ENCODE measurements around the gene PFKFB3. TPM values are rescaled to one million over a fixed set of nuclear protein-coding genes. Genes with fewer than 3 reads are reported as not detected.

PFKFB3 gene
- total and polyA plus RNA-seq, 2 of the 13 experiments (the other 11 are each of a cell fraction or from before 2014, with no cell fraction given) = 1.2 to 13.3 TPM

DNA sequence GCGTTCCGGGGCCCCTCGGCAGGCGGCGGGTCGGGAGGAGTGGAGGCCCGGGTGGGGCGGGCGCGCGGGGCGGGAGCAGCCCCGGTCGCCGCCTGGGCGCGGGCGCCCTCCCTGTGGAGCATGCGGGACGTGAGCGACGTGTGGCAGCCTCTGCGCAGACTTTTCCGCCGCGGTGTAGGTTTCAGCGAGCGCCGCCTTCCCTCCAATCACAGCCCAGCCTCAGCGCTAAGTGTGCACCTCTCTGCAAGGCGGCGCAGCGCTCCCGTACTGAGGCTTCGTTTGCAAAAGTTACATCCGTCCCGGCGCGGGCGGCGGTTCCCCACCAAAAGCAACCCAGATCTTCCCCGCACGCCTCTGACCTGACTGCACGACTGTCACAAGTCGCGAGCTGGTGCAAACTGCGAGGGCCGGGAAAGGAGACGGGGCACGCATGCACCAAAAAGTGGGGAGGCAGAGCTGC lies 1.2 kb upstream of the PFKFB3 start:
- peak; percentile 70 for ATAC-seq
- Histone ChIP-seq H4K20me1 (ENCODE audit: insufficient read depth, low read length) (peaks cover 5% of the 10 kb centered on the region; the same call in 1 of the 2 replicates), H3K4me3 (replicated peaks in 1 of 3; ENCODE audit: insufficient read depth in 1 of 3, low read depth in 2 of 3, low read length in 3 of 3) (peak overlapping the region; percentile 42 to 79 (median 71)), H3K4me1 (ENCODE audit: insufficient read depth, low read length) (peaks cover 36% of the 10 kb centered on the region), H3K4me2 (ENCODE audit: low read depth, low read length) (peak overlapping the region; percentile 98), H3K27me3 (ENCODE audit: control insufficient read depth in 1 of 2, insufficient read depth in 2 of 2, low read length in 2 of 2) (peaks cover 0 to 11% of the 10 kb centered on the region in 2 experiments; a peak in 1 of 5 replicates), H3K79me2 (ENCODE audit: insufficient read depth, low read length) (peaks cover 12% of the 10 kb centered on the region), H3K36me3 (replicated peaks in 1 of 2; ENCODE audit: control insufficient read depth in 1 of 2, insufficient read depth in 2 of 2, low read length in 2 of 2) (peaks cover 0 to 2% of the 10 kb centered on the region in 2 experiments; a peak in 1 of 5 replicates), H3K27ac (ENCODE audit: extremely low read length, insufficient read depth, low read length) (no peak overlapping the region), H2AFZ (ENCODE audit: low read length) (no peak overlapping the region), H3K9ac (ENCODE audit: insufficient read depth, low read depth, low read length) (no peak overlapping the region), H3K9me3 (ENCODE audit: low read length) (no peaks in the 10 kb centered on the region)
- intact Hi-C loops (cut with micrococcal nuclease; ENCODE audit: unreplicated experiment) = loop anchor here (5.0 kb wide), 1 partner anchor 76 kb away; no protein-coding TSS in a partner anchor
- ChIA-PET CTCF (ENCODE audit: low intra/inter-chr PET ratio, low total read pairs) (interaction anchor here (1.5 kb wide), 1 partner anchor 201 kb away, joined by 3 read pairs; no protein-coding TSS in a partner anchor), POLR2A (no interaction called here)
- DNase-seq (ENCODE audit: low spot score) = peak; percentile 39
- in situ Hi-C loops (cut with HindIII; ENCODE audit: extremely low pct_ligation_motif_present, low pct_unique_long_range_greater_than_20kb) = loop anchor here (5.0 kb wide), 1 partner anchor 201 kb away; no protein-coding TSS in a partner anchor
- BruUV-seq (replicated peaks) = no TSS peak
- no peak for FAIRE-seq
- 14% methylated on average over 7 of the region's 50 CpGs for WGBS (ENCODE audit: low lambda C conversion rate)
- 0 out of 2 replicates have a peak, but pooled peaks have one; percentile 12 for TF ChIP-seq PHF8 (CRISPR knock-in tag; IDR thresholded peaks at IDR 0.05)
- TF ChIP-seq ZNF180 (CRISPR knock-in tag; IDR thresholded peaks at IDR 0.05; ENCODE audit: borderline replicate concordance, low read depth) = no peak
- TF ChIP-seq, protein P1, sequence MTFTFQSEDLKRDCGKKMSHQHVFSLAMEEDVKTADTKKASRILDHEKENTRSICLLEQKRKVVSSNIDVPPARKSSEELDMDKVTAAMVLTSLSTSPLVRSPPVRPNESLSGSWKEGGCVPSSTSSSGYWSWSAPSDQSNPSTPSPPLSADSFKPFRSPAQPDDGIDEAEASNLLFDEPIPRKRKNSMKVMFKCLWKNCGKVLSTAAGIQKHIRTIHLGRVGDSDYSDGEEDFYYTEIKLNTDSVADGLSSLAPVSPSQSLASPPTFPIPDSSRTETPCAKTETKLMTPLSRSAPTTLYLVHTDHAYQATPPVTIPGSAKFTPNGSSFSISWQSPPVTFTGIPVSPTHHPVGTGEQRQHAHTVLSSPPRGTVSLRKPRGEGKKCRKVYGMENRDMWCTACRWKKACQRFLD (CRISPR knock-in tag; IDR thresholded peaks at IDR 0.05; ENCODE audit: borderline replicate concordance) = no peak
- no peak for TF ChIP-seq ZZZ3 (CRISPR knock-in tag; IDR thresholded peaks at IDR 0.05; ENCODE audit: borderline replicate concordance)
- TF ChIP-seq, protein P2, sequence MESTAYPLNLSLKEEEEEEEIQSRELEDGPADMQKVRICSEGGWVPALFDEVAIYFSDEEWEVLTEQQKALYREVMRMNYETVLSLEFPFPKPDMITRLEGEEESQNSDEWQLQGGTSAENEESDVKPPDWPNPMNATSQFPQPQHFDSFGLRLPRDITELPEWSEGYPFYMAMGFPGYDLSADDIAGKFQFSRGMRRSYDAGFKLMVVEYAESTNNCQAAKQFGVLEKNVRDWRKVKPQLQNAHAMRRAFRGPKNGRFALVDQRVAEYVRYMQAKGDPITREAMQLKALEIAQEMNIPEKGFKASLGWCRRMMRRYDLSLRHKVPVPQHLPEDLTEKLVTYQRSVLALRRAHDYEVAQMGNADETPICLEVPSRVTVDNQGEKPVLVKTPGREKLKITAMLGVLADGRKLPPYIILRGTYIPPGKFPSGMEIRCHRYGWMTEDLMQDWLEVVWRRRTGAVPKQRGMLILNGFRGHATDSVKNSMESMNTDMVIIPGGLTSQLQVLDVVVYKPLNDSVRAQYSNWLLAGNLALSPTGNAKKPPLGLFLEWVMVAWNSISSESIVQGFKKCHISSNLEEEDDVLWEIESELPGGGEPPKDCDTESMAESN (CRISPR knock-in tag; conservative IDR thresholded peaks at IDR 0.05) = no peak
- TF ChIP-seq AKAP8 (CRISPR knock-in tag; IDR thresholded peaks at IDR 0.05) = no peak
- TF ChIP-seq, protein P3, sequence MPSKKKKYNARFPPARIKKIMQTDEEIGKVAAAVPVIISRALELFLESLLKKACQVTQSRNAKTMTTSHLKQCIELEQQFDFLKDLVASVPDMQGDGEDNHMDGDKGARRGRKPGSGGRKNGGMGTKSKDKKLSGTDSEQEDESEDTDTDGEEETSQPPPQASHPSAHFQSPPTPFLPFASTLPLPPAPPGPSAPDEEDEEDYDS (CRISPR knock-in tag; IDR thresholded peaks at IDR 0.05) = 0 out of 2 replicates have a peak, but pooled peaks have one; percentile 28
- TF ChIP-seq U2AF2 (IDR thresholded peaks at IDR 0.05; ENCODE audit: low read depth, low read length) = no peak
- peak; percentile 70; the same call in 1 of the 2 replicates for TF ChIP-seq ZSCAN20 (CRISPR knock-in tag; IDR thresholded peaks at IDR 0.05; ENCODE audit: borderline replicate concordance)
- no peak for TF ChIP-seq ZNF720 (CRISPR knock-in tag; IDR thresholded peaks at IDR 0.05)
- no peak for TF ChIP-seq ZNF746 (CRISPR knock-in tag; IDR thresholded peaks at IDR 0.05)
- TF ChIP-seq RBFOX2 (IDR thresholded peaks at IDR 0.05; ENCODE audit: low read depth, low read length) = peak; percentile 82
- peak; percentile 15; the same call in 1 of the 2 replicates for TF ChIP-seq TARDBP (CRISPR knock-in tag; IDR thresholded peaks at IDR 0.05)
- no peak for TF ChIP-seq ZFP62 (CRISPR knock-in tag; IDR thresholded peaks at IDR 0.05)
- TF ChIP-seq, protein P4, sequence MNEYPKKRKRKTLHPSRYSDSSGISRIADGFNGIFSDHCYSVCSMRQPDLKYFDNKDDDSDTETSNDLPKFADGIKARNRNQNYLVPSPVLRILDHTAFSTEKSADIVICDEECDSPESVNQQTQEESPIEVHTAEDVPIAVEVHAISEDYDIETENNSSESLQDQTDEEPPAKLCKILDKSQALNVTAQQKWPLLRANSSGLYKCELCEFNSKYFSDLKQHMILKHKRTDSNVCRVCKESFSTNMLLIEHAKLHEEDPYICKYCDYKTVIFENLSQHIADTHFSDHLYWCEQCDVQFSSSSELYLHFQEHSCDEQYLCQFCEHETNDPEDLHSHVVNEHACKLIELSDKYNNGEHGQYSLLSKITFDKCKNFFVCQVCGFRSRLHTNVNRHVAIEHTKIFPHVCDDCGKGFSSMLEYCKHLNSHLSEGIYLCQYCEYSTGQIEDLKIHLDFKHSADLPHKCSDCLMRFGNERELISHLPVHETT (CRISPR knock-in tag; conservative IDR thresholded peaks at IDR 0.05) = no peak
- no peak for TF ChIP-seq BCL6 (CRISPR knock-in tag; IDR thresholded peaks at IDR 0.05)
- TF ChIP-seq ARHGAP35 (CRISPR knock-in tag; IDR thresholded peaks at IDR 0.05; ENCODE audit: borderline replicate concordance) = no peak
